ELF-1 (cell line): ENCODE measurements around the gene MADCAM1.
"Not testable (repeated sequence)": the region's sequence is repeated elsewhere in the genome, so short reads cannot be mapped to it uniquely, and the experiment has no call there.

Source experiments
- DNase-seq: peaks from one replicate; pipeline ENCODE4 v3.0.0-alpha.2; 2016; ENCODE audit warnings: low read depth, low spot score

The MADCAM1 gene

GRCh38 chr19:465056-465816, 31.1 kb upstream of the MADCAM1 start:
- no peak for DNase-seq

- no peak for DNase-seq
These were observed 28.7 kb upstream of the MADCAM1 start for GRCh38 chr19:467554-467953.

DNA sequence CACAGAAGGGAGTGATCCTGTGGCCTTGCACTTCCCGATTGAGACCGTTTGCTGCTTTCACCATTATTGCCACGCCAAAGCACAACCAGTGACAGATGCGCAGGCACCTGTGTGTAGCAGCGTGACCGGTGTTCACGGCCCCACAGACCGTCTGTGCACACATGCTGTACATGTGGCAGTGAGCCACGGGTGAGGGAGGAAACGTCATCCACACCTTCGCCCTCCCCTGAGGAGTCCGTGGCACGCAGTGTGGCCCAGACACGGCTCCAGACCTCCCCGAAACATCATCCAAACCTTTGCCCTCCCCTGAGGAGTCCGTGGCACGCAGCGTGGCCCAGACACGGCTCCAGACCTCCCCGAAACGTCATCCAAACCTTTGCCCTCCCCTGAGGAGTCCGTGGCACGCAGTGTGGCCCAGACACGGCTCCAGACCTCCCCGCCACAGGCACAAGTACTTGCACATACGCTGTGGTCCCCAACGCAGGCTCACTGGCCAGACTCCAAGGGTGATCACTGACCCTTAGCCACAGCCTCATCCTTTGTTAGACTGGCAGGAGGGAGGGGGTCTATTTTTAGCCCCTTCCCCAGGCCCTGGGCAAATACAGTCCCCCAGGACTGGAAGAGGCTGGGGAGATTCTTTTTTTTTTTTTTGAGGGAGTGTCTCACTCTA, 27.6 kb upstream of the MADCAM1 start:
- no peak for DNase-seq

- DNase-seq: no peak
These were observed 26.5 kb upstream of the MADCAM1 start for GRCh38 chr19:469833-470232.

GRCh38 chr19:470701-471100, 25.6 kb upstream of the MADCAM1 start:
- DNase-seq: no peak

- no peak for DNase-seq
These were observed 24.1 kb upstream of the MADCAM1 start for GRCh38 chr19:472005-472858.

DNA sequence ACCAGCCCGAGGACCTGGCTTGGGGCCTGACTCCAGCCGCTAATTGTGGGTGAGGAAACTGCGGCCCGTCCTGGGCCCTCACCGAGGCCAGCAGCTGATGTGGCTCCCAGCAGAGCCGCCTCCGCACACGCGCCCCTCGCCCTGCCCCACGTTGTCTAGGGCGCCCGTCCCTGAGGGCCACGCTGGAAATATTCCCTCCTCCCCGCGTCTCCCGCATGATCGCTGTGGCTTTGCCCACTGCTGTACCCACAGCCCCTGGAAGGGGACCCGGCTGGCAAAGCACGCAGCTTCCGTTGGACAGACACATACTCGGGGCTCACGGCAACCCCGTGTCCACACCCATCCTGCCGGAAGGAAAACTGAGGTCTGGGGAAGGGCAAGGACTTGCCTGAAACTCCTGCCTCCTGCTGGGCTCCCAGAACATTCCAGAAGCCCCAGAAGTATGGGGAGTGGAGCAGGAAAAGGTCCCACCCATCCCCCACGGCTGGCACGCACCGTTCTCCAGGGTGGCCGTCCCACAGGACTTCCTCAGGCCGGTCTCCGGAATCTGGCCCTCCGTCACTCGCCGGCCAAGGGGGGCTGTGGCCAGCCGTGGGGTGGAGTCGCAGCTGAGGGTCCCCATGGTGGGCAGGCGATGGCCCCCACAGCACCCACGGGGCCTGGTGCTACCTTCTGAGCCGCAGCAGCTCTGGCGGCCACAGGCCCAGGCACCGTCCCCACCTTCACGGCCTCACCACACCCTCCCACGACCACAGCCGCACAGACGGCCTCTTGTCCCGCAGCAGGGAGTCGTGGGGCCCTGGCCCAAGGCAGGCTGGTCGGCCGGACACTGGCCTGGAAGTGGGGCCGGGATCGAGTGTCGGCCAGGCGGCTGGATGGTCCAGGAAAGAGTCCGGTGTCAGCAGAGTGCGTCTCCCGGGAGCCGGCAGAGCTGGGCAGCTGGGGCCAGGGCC, 21.9 kb upstream of the MADCAM1 start:
- no peak for DNase-seq

GRCh38 chr19:475360-475759, 20.9 kb upstream of the MADCAM1 start:
- no peak for DNase-seq

DNA sequence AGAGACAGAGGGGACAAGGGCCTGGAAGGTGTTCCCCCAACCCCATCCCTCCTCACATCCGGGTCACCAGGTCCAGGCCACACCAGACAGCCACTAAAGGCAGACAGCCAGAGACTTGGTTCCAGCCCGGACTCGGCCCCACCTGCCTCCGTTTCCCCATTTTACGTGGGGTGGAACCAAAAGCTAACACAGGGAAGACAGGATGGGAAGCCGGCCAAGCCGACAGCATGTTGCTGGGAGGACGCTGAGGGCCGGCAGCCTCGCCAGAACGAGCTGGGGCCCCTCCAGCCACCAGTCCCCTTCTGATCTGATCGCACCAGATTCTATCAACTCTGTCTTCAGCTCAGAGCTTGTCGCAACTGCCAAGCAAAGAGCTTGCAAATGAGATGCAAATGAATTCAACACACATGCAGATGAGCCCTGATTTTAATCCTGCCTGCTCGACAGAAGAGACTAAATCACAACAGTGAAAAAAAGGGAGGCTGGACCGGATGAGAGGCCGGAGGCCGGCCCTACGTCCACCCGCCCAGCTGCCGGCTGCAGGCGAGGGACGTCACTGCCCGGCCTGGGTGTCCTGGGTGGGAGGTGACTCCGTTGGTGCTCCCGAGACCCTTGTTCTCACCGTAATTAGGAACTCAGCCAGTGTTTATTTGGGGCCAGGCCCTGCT, 17.9 kb upstream of the MADCAM1 start:
- DNase-seq: no peak

- DNase-seq: no peak
These were observed 17.3 kb upstream of the MADCAM1 start for GRCh38 chr19:478976-479375.

DNA sequence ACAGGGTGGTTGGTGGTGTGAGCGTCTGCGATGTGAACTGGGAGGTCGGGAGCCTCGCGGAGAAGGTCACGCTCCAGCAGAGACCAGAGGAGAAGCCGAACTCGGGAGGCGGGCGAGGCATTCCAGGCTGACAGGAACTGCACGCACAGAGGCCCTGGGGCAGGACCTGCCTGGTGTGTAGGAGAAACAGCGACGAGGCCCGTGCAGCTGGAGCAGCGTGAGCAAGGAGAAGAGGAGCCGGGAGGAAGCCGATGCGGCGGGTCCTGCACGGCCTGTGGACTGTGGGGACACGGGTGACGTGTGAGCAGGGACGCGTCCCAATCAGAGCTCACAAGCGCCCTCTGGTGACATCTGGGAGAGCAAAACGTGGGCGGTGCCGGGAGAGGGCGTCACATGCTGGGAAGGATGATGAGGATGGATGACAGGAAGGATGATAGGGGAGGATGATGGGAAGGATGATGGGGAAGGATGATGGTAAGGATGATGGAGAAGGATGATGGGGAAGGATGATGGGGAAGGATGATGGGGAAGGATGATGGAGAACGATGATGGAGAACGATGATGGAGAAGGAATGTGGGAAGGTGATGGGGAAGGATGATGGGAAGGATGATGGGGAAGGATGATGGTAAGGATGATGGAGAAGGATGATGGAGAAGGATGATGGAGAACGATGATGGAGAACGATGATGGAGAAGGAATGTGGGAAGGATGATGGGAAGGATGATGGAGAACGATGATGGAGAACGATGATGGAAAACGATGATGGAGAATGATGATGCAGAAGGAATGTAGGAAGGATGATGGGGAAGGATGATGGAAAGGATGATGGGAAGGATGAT, 16.1 kb upstream of the MADCAM1 start:
- peak; percentile 80 for DNase-seq

GRCh38 chr19:481100-481499, 15.2 kb upstream of the MADCAM1 start:
- not testable (repeated sequence) for DNase-seq

GRCh38 chr19:482186-483041, 13.9 kb upstream of the MADCAM1 start:
- DNase-seq: no peak

DNA sequence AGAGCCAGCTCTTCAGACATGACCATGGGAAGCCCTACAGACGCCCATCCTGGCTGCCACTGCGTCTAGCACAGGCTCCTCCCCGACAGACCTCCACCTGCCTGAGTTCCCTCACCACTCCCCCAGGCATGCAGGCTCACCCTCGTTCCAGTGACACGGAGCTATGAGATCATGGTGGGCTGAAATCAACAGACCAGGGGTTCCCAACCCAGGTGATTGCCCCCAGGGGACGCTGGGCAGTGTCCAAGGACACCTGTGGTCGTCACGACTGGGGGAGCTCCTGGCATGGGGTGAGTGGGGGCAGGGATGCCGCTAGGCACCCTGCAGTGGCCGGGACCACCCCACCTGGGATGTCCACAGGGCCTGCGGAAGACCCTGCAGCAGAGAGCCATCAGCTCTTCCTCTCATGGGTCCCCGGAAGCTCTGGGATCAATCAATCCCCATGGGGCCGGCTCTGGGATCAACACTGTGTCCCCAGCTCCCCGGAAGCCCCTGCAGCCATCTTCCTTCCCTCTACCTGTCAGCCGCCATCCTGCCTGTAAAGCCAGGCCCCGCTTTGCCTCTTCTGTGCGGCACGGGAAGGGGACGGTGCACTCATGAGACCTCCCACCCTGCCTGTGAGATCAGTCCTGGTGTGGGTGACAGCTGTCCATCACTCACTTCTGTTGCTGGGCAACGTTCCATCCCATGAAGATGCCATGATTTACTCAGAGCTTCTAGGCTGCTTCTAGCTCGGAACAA, 12.8 kb upstream of the MADCAM1 start:
- no peak for DNase-seq

DNA sequence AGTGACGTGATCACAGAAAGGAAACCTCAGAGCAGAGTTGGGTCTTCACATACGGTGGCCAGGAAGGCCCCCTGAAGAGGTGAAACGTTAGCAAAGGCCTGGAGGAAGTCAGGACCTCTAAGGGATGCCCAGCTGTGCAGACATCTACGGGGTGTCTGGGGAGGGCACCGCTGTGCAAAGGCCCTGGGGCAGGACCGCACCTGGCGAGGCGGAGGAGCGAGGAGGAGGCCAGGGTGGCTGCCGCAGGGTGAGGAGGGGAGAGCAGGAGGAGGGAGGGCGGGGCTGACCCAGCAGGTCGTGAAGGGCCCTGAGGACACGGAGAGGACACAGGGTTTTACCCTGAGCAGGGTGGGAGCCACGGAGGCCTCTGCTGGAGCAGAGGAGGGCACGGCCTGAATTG, 11.8 kb upstream of the MADCAM1 start:
- DNase-seq: no peak

- DNase-seq: no peak
These were observed 11.2 kb upstream of the MADCAM1 start for GRCh38 chr19:485077-485476.

DNA sequence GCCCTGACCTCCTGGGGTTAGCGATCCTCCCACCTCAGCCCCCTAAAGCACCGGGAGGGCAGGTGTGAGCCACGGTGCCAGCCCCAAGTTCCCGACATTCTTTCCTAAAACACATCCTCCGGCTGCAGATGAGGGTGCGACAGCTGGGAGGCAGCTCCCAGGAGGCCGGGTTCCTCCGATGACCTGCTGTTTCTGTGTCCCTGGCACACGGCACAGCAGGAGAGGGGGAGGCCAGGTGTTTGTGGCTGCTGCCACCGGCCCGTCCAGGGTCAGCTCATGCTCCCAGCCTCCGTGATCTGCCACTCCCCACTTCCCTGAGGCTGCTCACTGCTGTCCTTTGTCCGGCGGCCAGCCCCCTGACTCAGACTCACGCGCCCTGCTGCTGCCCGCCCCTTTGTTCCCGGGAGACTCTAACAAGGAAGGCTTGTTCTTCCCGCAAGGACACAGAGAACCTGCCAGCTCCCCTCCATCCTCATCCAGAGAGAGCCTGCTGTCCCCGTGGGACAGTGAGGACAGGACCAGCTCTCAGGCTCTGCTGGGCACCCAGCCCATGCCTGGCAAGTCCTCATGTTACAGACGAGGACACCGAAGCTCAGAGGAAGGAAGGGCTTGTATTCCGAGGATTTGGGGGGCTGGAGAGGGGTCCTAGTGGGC, 10.6 kb upstream of the MADCAM1 start:
- peak; percentile 75 for DNase-seq
